Smooth muscle cell (in vitro differentiated cells): Measurements from ENCODE around the gene TDRD10. TPM values are rescaled to one million over a fixed set of nuclear protein-coding genes. Genes with fewer than 3 reads are reported as not detected.

ENCODE experiments used
- DNase-seq: peaks from one replicate; lab custom pipeline; 2025; ENCODE audit not compliant: unreplicated experiment; lab: John Stamatoyannopoulos, UW
- H2AFZ ChIP-seq: fragments of 200-600 bp; sonication (generic); 2 replicates; pipeline ENCODE4 v1.6.0; 2016; ENCODE audit warnings: antibody characterized with exemption, low read depth, mild to moderate bottlenecking
- H3F3A ChIP-seq: fragments of 200-600 bp; sonication (generic); 2 replicates; pipeline ENCODE4 v1.6.0; 2017; ENCODE audit warnings: antibody characterized with exemption, low read depth
- H3K27ac ChIP-seq: fragments of 200-600 bp; sonication (generic); 2 replicates; pipeline ENCODE4 v1.5.1; 2016; ENCODE audit warnings: low read depth, mild to moderate bottlenecking
- H3K27me3 ChIP-seq: fragments of 200-600 bp; sonication (generic); 2 replicates; pipeline ENCODE4 v1.6.1; 2016; ENCODE audit warnings: low read depth, mild to moderate bottlenecking
- H3K36me3 ChIP-seq: fragments of 200-600 bp; sonication (generic); 2 replicates; pipeline ENCODE4 v1.5.1; 2016; ENCODE audit warnings: low read depth
- H3K4me1 ChIP-seq: fragments of 200-600 bp; sonication (generic); 2 replicates; pipeline ENCODE4 v1.5.1; 2016; ENCODE audit warnings: low read depth
- H3K4me2 ChIP-seq: fragments of 200-600 bp; sonication (generic); 2 replicates; pipeline ENCODE4 v1.6.0; 2016; ENCODE audit warnings: mild to moderate bottlenecking
- H3K4me3 ChIP-seq: fragments of 200-600 bp; sonication (generic); 2 replicates; pipeline ENCODE4 v1.5.1; 2016; ENCODE audit warnings: mild to moderate bottlenecking
- H3K79me2 ChIP-seq: fragments of 200-600 bp; sonication (generic); 2 replicates; pipeline ENCODE4 v1.6.0; 2016; ENCODE audit warnings: low read depth, mild to moderate bottlenecking
- H3K9ac ChIP-seq: fragments of 200-600 bp; sonication (generic); 2 replicates; pipeline ENCODE4 v1.6.0; 2016; ENCODE audit warnings: low read depth
- H3K9me3 ChIP-seq: fragments of 200-600 bp; sonication (generic); replicated peaks from 2 replicates; pipeline ENCODE4 v1.5.1; 2016; ENCODE audit warnings: low read depth
- H4K20me1 ChIP-seq: fragments of 200-600 bp; sonication (generic); 2 replicates; pipeline ENCODE4 v1.6.0; 2016; ENCODE audit warnings: low read depth
- WGBS: methylation state at CpG from one replicate; pipeline ENCODE4 v1.1.7; 2016; ENCODE audit warnings: low lambda C conversion rate; 5-methylcytosine and 5-hydroxymethylcytosine counted together
- polyA plus RNA-seq: library from polyadenylated mRNA; unstranded; fragments of >200 nt; fragmentation: Nextera tagmentation; extraction: Ambion mirVana; gene quantifications from 2 replicates; pipeline ENCODE4 v1.2.1, GENCODE V29; 2016
- total RNA-seq: library from RNA; depleted of rRNA; stranded (reverse); fragments of >200 nt; gene quantifications from 2 replicates; pipeline ENCODE4 v1.2.3, GENCODE V29; 2014
- TF ChIP-seq, protein P1 (sequence below): fragments of 200-600 bp; sonication (generic); IDR thresholded peaks from 2 replicates; pipeline ENCODE4 v1.5.1; 2017; ENCODE audit warnings: borderline replicate concordance, mild to moderate bottlenecking, antibody characterized with exemption; ENCODE audit not compliant: insufficient read depth, poor library complexity, severe bottlenecking

The TDRD10 gene
- total and polyA plus RNA-seq, 2 experiments from 2014 or later = 0.11 to 0.13 TPM

DNA sequence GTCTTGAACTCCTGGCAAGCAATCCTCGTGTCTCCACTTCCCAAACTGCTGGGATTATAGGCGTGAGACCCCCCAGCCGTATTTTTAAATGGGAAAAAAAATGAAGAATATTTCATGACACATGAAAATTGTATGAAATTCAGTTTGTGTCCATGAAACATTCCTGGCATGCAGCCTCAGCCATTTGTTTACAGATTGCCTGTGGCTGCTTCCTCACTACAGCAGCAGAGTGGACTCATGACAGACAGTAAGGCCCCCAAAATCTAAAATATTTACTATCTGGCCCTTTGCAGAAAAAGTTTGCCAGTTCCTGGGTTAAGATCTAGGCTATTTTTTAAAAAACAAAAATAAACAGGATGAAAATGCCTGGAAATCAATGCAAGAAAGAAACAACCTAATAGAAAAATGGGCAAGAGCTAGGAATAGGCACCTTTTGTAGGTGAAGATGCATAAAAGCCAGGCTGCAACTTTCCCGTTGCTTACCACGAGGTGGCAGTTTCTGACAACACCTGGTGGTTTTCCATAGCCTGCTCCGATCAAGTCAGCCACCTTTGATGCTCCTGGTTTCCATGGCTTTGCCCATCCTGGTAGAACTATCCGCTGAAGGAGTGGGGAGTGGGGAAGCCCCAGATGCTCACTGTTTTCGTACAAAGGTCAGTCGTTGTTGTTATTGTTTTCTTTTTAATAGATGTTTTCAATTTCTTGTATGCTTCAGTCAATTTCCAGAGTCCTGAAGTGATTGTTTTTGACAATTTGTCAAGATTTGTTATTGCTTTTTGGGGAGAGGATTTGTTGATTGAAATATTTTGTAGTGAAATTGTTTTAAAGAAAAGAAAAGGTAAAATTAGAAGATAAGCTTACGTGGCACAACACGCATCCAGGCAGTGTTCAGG is 32.2 kb downstream of the TDRD10 start:
- H3K9me3 ChIP-seq = no peaks in the 10 kb centered on the region
- H3F3A ChIP-seq = no peaks in the 10 kb centered on the region
- TF ChIP-seq, protein P1, sequence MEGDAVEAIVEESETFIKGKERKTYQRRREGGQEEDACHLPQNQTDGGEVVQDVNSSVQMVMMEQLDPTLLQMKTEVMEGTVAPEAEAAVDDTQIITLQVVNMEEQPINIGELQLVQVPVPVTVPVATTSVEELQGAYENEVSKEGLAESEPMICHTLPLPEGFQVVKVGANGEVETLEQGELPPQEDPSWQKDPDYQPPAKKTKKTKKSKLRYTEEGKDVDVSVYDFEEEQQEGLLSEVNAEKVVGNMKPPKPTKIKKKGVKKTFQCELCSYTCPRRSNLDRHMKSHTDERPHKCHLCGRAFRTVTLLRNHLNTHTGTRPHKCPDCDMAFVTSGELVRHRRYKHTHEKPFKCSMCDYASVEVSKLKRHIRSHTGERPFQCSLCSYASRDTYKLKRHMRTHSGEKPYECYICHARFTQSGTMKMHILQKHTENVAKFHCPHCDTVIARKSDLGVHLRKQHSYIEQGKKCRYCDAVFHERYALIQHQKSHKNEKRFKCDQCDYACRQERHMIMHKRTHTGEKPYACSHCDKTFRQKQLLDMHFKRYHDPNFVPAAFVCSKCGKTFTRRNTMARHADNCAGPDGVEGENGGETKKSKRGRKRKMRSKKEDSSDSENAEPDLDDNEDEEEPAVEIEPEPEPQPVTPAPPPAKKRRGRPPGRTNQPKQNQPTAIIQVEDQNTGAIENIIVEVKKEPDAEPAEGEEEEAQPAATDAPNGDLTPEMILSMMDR = peak; percentile 32
- no peak for DNase-seq
- H3K36me3 ChIP-seq = no peaks in the 10 kb centered on the region
- no peak overlapping the region for H3K27ac ChIP-seq
- 53% methylated on average over 11 of the region's 11 CpGs for WGBS
- no peak overlapping the region for H3K4me3 ChIP-seq
- no peaks in the 10 kb centered on the region for H4K20me1 ChIP-seq
- H3K79me2 ChIP-seq = no peaks in the 10 kb centered on the region
- no peak overlapping the region for H2AFZ ChIP-seq
- no peak overlapping the region for H3K9ac ChIP-seq
- no peaks in the 10 kb centered on the region for H3K4me1 ChIP-seq
- H3K4me2 ChIP-seq = no peak overlapping the region
- no peaks in the 10 kb centered on the region for H3K27me3 ChIP-seq

DNA sequence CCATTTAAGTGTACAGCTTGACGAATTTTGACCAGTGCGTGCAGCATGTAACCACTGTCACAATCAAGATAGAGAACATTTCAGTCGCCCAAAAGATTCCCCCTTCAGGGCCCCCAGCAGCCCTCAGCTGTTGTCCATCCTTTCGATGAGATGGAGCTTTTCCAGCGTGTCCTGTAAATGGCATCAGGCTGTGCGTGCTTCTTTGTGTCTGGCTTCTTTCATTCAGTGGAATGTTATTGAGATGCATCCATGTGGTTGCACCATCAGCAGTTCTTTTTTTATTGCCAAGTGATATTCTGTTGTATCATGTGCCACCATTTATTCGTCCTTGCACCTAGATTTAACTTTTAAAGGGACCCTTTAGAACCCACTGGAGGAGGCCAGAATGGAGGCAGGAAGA is 34.6 kb downstream of the TDRD10 start:
- no peaks in the 10 kb centered on the region for H3K4me1 ChIP-seq
- peaks cover 7% of the 10 kb centered on the region for H3K27me3 ChIP-seq
- DNase-seq = no peak
- H3K9me3 ChIP-seq = no peaks in the 10 kb centered on the region
- WGBS = 69% methylated on average over 7 of the region's 7 CpGs
- H3K4me2 ChIP-seq = no peak overlapping the region
- H3K27ac ChIP-seq = no peak overlapping the region
- no peak overlapping the region for H2AFZ ChIP-seq
- H3K9ac ChIP-seq = no peak overlapping the region
- H3F3A ChIP-seq = no peaks in the 10 kb centered on the region
- no peaks in the 10 kb centered on the region for H3K79me2 ChIP-seq
- TF ChIP-seq, protein P1 = no peak
- no peaks in the 10 kb centered on the region for H4K20me1 ChIP-seq
- H3K4me3 ChIP-seq = no peak overlapping the region
- no peaks in the 10 kb centered on the region for H3K36me3 ChIP-seq

DNA sequence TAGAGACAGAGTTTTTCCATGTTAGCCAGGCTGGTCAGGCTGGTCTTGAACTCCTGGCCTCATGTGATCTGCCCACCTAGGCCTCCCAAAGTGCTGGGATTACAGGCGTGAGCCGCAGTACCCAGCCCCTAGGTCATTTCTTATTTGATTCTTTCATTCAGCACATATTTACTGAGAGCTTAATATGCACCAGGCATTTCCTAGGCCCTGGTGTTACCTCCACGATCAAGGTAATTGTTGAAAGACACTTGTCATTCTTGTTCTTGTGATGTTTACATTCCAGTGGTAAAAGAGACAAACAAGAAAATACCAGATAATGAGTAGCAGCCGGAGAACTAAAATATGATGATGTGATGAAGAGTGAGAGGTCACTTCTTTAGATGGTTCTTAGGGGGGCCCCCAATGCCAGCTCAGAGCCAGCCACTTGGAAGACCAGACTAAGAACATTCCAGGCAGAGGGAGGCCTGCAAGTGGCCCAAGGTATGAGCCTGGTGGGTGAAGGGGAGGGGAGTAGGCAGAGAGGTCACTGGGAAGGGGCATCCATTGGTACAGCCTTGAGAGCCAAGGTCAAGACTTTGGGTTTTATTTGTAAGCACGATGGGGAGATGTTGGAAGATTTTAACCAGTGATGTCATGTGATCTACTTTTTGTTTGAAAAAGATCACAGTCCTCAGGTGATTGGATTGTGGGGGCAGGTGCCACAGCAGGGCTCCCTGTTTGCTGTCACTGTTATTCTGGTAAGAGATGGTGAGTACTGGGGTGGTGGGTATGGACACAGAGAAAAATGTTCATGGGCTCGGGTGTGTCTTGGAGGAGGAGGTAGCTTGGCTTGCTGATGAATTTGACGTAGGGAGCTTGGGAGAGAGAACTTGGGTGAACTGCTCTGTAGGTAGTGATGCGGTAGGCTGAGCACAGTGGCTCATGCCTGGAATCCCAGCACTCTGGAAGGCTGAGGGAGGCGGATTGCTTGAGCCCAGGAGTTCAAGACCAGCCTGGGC is 37.8 kb downstream of the TDRD10 start:
- Histone ChIP-seq H3K9me3 (no peaks in the 10 kb centered on the region), H3K4me3 (no peak overlapping the region), H3F3A (no peaks in the 10 kb centered on the region), H3K27me3 (peaks cover 19% of the 10 kb centered on the region), H3K27ac (no peak overlapping the region), H3K4me1 (no peaks in the 10 kb centered on the region), H3K9ac (no peak overlapping the region), H2AFZ (no peak overlapping the region), H3K79me2 (no peaks in the 10 kb centered on the region), H3K4me2 (no peak overlapping the region), H3K36me3 (no peaks in the 10 kb centered on the region), H4K20me1 (no peaks in the 10 kb centered on the region)
- WGBS = 86% methylated on average over 9 of the region's 9 CpGs
- no peak for DNase-seq
- TF ChIP-seq, protein P1 = no peak
